Neutrophil (primary cell): ENCODE measurements around the gene TNRC6B.

ENCODE experiments used
- H3K27ac ChIP-seq: fragments of 200-600 bp; sonication (generic); 2 replicates; pipeline ENCODE4 v1.5.1; 2016; ENCODE audit warnings: mild to moderate bottlenecking, moderate library complexity
- H3K27me3 ChIP-seq: fragments of 200-600 bp; sonication (generic); 2 replicates; pipeline ENCODE4 v1.6.0; 2016; ENCODE audit warnings: mild to moderate bottlenecking
- H3K36me3 ChIP-seq: fragments of 200-600 bp; sonication (generic); 2 replicates; pipeline ENCODE4 v1.5.1; 2017
- H3K4me1 ChIP-seq, 2 experiments: fragments of 200-600 bp in 1 of 2; sonication (generic) in 1 of 2; 1 replicate in 1 of 2; 2 replicates in 1 of 2; pipeline versions ENCODE4 v1.5.1 to v1.6.1; 2013 to 2016; ENCODE audit warnings: low read depth in 1 of 2, low read length in 1 of 2, mild to moderate bottlenecking in 1 of 2, moderate library complexity in 1 of 2; ENCODE audit not compliant: control insufficient read depth in 1 of 2, insufficient read depth in 1 of 2
- H3K4me3 ChIP-seq, 2 experiments: fragments of 200-600 bp in 1 of 2; sonication (generic) in 1 of 2; 1 replicate in 1 of 2; 2 replicates in 1 of 2; pipeline ENCODE4 v1.5.1; 2013 to 2016; ENCODE audit warnings: low read depth in 1 of 2, low read length in 1 of 2, mild to moderate bottlenecking in 1 of 2, moderate library complexity in 1 of 2
- H3K9me3 ChIP-seq: fragments of 200-600 bp; sonication (generic); 2 replicates; pipeline ENCODE4 v1.5.1; 2016
- TF ChIP-seq, protein P1 (sequence below): fragments of 200-600 bp; sonication (generic); IDR thresholded peaks from 2 replicates; pipeline ENCODE4 v1.5.1; 2016; ENCODE audit warnings: antibody characterized with exemption

The TNRC6B gene

DNA sequence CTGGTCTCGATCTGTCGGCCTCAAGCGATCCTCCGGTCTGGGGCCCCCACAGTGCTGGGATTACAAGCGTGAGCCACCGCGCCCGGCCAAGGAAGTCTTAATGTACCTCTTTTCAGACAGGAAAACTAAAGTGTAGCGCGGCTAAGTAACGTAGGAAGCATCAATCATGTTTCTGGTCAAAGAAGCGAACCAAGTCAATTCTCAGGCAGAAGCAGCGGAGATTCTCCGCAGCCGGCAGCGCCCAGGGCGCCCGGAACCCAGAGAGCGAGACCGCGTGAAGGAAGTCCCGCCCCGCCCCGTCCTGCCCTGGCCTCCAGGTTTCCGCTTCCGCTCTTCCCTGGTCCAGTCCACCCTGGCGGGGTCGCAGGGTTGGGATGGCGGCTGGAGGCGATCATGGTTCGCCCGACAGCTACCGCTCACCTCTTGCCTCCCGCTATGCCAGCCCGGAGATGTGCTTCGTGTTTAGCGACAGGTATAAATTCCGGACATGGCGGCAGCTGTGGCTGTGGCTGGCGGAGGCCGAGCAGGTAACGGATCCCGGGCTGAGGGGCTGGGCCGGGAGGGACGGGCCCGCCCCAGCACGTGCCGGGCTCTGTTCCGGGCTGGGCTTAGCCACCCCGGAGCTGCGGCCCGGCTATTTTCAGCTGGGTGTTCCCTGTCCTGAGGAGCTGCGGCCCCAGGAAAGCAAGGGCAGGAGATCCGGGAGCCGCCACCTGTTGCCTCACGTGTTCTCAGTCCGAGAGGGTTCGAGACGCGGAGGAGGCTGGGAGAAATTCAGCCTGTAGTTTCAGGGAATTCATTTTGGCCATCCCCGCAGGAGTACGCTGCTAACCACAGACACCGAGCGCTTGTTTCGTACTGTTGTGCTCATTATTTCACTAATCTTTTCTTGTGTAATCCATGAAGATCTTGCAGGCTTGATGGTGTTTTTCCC is 168.7 kb downstream of the TNRC6B start, which contains the start of gene ADSL:
Gene ADSL (plus strand): TSS at position 316 of the 934 bp plus-strand sequence. CDS start 59 bp downstream, at position 375.
- Histone ChIP-seq H3K4me3 (peak within 1 kb of the TSS; percentile 73 to 79), H3K36me3 (peaks cover 7% of the 10 kb centered on the region), H3K9me3 (no peaks in the 10 kb centered on the region), H3K27ac (peak within 1 kb of the TSS; percentile 84), H3K4me1 (peaks cover 30 to 32% of the 10 kb centered on the region in 2 experiments), H3K27me3 (no peaks in the 10 kb centered on the region)
- TF ChIP-seq, protein P1, sequence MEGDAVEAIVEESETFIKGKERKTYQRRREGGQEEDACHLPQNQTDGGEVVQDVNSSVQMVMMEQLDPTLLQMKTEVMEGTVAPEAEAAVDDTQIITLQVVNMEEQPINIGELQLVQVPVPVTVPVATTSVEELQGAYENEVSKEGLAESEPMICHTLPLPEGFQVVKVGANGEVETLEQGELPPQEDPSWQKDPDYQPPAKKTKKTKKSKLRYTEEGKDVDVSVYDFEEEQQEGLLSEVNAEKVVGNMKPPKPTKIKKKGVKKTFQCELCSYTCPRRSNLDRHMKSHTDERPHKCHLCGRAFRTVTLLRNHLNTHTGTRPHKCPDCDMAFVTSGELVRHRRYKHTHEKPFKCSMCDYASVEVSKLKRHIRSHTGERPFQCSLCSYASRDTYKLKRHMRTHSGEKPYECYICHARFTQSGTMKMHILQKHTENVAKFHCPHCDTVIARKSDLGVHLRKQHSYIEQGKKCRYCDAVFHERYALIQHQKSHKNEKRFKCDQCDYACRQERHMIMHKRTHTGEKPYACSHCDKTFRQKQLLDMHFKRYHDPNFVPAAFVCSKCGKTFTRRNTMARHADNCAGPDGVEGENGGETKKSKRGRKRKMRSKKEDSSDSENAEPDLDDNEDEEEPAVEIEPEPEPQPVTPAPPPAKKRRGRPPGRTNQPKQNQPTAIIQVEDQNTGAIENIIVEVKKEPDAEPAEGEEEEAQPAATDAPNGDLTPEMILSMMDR: peak; percentile 46

DNA sequence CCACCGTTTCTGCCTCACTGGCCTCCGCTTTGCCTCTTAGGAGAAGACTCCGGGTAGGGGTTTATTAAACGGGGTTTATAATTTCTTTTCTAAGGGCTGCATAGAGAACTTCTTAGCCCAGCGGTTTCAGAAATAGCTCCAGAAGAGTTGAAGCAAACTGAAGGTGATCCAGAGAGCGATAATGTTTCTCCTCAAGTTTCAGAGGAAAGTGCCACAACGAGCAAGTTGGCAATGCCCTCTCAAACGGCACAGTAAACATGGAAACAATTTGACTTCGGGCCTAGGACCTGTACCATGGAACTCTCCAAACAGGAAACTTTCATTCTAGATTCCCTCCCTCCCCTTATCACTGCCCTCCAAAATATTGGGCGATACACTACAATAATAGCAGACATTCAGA is 169.6 kb downstream of the TNRC6B start:
- peaks cover 15% of the 10 kb centered on the region for H3K36me3 ChIP-seq
- H3K4me1 ChIP-seq: peaks cover 30 to 32% of the 10 kb centered on the region in 2 experiments
- peak overlapping the region; percentile 73 to 79 for H3K4me3 ChIP-seq
- TF ChIP-seq, protein P1: no peak
- H3K27me3 ChIP-seq: no peaks in the 10 kb centered on the region
- H3K27ac ChIP-seq: peak overlapping the region; percentile 84
- no peaks in the 10 kb centered on the region for H3K9me3 ChIP-seq

- no peaks in the 10 kb centered on the region for H3K27me3 ChIP-seq
- TF ChIP-seq, protein P1: peak; percentile 17
- H3K36me3 ChIP-seq: peaks cover 24% of the 10 kb centered on the region
- H3K4me3 ChIP-seq: no peak overlapping the region
- H3K9me3 ChIP-seq: no peaks in the 10 kb centered on the region
- H3K27ac ChIP-seq: no peak overlapping the region
- peaks cover 29% of the 10 kb centered on the region in 2 experiments for H3K4me1 ChIP-seq
Measured at GRCh38 chr22:40348025-40348658, 170.4 kb downstream of the TNRC6B start.

GRCh38 chr22:40352763-40353162 is 175.0 kb downstream of the TNRC6B start:
- peaks cover 51% of the 10 kb centered on the region for H3K36me3 ChIP-seq
- H3K4me3 ChIP-seq: no peak overlapping the region
- H3K27me3 ChIP-seq: no peaks in the 10 kb centered on the region
- peaks cover 2 to 5% of the 10 kb centered on the region in 2 experiments for H3K4me1 ChIP-seq
- TF ChIP-seq, protein P1: no peak
- no peaks in the 10 kb centered on the region for H3K9me3 ChIP-seq
- no peak overlapping the region for H3K27ac ChIP-seq

DNA sequence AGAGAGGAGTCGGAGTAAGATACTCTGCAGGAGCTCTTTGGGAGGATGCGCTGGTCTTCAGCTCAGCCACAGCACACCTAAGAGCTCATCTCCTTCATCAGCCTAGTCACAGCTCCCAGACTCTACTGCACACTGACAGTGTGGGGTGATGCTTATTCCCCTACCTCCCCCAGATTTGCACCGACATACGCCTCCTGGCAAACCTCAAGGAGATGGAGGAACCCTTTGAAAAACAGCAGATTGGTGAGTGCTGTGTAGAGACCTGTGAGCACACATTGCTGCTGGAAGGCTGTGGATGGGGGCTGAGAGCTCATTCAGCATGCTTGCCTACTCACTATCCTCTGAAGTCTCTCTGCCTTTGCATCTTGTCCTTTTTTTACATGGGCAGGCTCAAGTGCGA is 183.4 kb downstream of the TNRC6B start:
- no peaks in the 10 kb centered on the region for H3K4me1 ChIP-seq
- H3K27ac ChIP-seq: no peak overlapping the region
- no peaks in the 10 kb centered on the region for H3K9me3 ChIP-seq
- no peaks in the 10 kb centered on the region for H3K27me3 ChIP-seq
- no peak overlapping the region for H3K4me3 ChIP-seq
- H3K36me3 ChIP-seq: peaks cover 76% of the 10 kb centered on the region
- TF ChIP-seq, protein P1: no peak
